T47D (cell line): ENCODE measurements around the gene RPRD1B.

Source experiments
- DNase-seq, 2 experiments: peaks; one replicate each; pipeline versions ENCODE4 v3.0.0 to v3.0.0-alpha.2; 2011 to 2012; ENCODE audit warnings: low read depth in 1 of 2, low spot score in 1 of 2
- JUND ChIP-seq: IDR thresholded peaks from 2 replicates; pipeline ENCODE4 v1.6.1; 2012; ENCODE audit warnings: low read depth
- in situ Hi-C: cut with HindIII; loops from 2 replicates; pipeline ENCODE4 v1.10.0; 2016; ENCODE audit warnings: low sequenced_read_pairs, low pct_unique_long_range_greater_than_20kb

Gene RPRD1B

GRCh38 chr20:38117635-38118034 lies 84.1 kb downstream of the RPRD1B start:
- peak in 1 of 2 experiments; percentile 65 for DNase-seq
- TF ChIP-seq JUND = peak; percentile 88
- in situ Hi-C loops = no loop called here

DNA sequence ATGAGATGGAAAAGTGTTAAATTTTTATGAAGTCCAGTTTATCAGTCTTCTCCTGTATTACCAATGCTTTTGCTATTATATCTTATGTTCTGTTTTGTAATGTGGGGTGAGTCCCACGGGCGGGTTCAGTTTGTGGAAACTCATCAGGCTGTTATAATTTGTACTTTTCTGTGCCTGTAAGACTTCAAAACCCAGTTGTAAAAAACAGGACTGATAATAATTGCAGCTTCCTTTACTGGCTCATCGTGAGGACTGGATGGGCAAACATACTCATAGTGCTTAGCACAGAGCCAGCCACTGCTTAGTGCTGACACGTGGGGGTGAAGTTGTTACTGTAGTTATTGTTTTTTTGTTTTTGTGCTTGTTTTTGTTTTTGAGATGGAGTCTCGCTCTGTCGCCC lies 85.9 kb downstream of the RPRD1B start:
- DNase-seq = no peak
- no peak for TF ChIP-seq JUND
- in situ Hi-C loops = no loop called here

GRCh38 chr20:38120625-38120988 lies 87.1 kb downstream of the RPRD1B start:
- no peak for DNase-seq
- TF ChIP-seq JUND = no peak
- in situ Hi-C loops = no loop called here

- in situ Hi-C loops = no loop called here
- TF ChIP-seq JUND = no peak
- no peak for DNase-seq
Measured at GRCh38 chr20:38121741-38122140, 88.2 kb downstream of the RPRD1B start.

GRCh38 chr20:38123021-38123587 lies 89.6 kb downstream of the RPRD1B start:
- DNase-seq = no peak
- TF ChIP-seq JUND = no peak
- in situ Hi-C loops = no loop called here

GRCh38 chr20:38125157-38126056 lies 91.9 kb downstream of the RPRD1B start:
- in situ Hi-C loops = no loop called here

GRCh38 chr20:38126146-38126921 lies 92.8 kb downstream of the RPRD1B start:
- TF ChIP-seq JUND = no peak
- in situ Hi-C loops = no loop called here
- no peak for DNase-seq

More at GRCh38 chr20:38125157-38126056, 91.9 kb downstream of the RPRD1B start:
- peak in 1 of 2 experiments; percentile 81 for DNase-seq
- no peak for TF ChIP-seq JUND

DNA sequence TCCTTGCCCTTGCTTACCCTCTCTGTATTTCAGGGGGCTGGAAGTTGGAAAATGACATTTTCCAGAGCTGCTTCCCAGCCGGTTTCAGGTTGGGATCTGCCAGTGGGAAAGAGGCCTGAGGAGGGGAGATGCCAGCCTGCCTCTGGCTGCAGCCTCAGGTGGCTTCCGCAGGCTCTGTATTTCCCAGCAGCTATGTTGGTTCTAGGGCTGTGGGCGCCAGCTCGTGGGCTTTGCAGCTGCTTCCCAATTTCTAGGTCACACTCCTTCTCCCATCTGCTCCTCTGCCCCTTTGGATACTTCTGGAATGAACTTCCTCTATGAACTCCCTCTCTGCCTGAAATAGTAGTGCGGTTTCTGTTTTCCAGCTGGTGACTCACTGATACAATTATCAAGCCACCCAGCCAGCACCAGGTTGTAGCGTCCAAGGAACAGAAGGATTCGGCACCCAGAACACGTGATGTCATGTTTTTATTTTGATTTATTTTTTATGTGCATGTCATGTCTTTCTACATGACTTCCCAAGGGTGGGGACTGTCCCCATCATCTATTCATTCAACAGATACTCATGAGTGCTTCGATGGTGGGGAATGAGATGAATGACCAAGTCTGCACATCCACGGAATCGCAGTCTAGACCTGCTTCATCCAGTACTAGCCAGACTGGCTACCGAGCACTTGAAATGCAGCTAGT lies 93.5 kb downstream of the RPRD1B start:
- in situ Hi-C loops = no loop called here
- TF ChIP-seq JUND = no peak
- no peak for DNase-seq

- no peak for TF ChIP-seq JUND
- in situ Hi-C loops = no loop called here
- DNase-seq = no peak
Measured at GRCh38 chr20:38127920-38128528, 94.5 kb downstream of the RPRD1B start.

DNA sequence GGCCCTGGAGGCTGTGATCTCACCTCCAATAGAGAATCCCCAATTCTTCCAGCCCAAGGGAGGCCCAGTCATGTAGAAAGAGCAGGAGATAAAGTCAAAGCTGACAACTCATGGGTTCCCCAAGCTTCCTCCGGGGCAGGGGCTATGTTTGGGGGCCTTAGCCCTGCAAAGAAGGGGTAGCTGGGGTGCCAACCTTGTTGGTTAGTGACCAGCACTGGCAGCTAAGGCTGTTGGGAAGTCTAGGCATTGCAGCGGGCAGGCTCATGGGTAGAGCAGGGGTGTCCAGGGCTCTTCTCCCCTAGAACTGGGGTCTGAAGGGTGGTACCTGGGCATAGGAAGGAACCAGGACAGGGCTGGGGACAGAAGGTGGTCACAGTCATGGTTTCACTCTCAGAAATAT lies 95.1 kb downstream of the RPRD1B start:
- DNase-seq = no peak
- TF ChIP-seq JUND = no peak
- in situ Hi-C loops = no loop called here

DNA sequence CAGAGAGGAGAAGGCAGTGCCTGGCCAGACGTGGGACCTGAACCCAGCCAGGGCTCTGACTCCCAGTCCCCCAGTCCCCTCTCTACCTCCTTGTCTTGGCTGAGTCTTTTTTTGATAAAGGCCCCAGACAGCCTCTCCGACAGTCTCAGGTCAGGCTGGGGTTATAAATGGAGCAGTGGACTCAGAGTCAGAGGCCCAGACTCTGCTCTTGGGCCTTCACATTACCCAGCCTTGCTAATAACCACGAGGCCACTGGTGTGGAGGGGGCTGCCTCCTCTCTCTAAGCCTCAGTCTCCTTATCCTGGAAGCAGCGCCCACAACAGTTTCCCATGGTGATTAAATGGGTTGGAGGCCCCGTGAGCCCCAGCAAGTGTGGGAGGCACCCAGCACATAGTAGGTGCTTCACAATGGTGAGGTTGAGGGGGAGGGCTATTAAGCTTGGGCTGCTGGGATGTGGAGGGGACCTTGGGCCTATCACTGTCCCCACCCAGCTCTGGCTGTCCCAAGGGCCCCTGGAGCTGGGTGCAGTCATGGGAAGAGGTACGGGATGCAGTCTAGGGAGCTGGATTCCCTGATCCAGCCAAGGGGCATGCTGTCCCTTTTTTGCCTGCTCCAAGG lies 95.8 kb downstream of the RPRD1B start:
- in situ Hi-C loops = no loop called here
- no peak for DNase-seq
- no peak for TF ChIP-seq JUND
